Astrocyte of the hippocampus (primary cell): Measurements from ENCODE around the gene LCP2.

Source experiments
- DNase-seq: peaks from one replicate; pipeline ENCODE4 v3.0.0; 2011; ENCODE audit warnings: low read depth, low spot score

Gene LCP2

DNA sequence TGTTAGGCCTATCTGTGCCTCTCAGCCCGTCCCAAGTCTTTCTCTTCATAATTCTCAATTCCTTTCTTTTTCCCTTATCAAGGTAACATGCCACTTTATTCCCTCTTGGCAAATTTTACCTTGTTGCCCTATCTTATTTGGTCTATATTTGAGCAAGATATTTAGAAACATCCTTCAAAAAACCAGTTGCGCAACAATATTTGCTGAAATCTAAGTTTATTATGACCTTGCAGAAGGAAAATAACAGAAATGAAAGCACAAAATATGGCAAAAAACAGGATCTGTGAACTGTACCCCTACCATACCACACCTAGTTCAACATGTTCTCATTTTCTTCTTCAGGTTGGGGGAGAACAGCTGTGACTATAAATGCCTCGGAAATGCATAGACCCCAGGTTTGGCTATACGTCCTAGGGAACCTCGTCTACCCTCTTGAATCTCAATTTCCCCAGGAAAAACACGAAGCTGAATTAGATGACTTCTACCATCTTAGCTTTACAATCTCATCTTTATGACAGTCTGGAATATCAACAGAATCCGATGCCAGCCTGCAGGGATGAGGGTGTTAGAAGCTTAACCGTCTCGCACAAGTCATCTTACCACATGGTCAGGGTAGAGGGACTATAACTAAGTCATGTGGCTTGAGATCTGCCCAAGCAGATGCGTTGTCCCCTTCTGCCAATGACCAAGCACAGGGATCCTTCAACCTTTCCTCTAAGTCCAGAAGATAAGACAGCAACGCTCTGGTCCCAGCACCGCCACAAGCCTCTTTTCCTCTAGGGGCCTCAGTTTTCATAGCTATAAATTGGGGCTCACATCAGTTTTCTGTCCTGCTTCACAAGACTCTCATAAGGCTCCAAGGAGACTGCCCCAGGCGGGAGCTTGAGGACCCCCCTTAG lies 1.3 kb downstream of the LCP2 start:
- DNase-seq = no peak

DNA sequence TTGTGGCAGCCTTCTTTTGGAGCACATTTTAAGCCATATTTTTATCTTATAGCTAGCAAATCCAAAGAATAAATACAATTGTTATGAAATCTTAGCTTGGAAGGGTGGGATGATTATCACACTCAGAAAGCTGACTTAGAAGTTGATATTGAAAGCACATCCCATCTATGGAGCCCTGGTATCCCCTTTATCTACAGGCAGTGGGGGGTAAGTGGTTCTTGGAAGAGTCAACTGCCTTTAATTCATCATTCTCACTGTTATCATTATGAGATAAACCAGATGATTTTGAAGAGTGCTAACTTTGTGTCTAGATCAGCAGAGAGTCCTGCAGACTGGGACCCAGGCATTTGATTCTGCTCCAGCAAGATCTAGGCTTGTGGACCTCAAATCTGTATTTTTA lies 3.0 kb downstream of the LCP2 start:
- DNase-seq = no peak

DNA sequence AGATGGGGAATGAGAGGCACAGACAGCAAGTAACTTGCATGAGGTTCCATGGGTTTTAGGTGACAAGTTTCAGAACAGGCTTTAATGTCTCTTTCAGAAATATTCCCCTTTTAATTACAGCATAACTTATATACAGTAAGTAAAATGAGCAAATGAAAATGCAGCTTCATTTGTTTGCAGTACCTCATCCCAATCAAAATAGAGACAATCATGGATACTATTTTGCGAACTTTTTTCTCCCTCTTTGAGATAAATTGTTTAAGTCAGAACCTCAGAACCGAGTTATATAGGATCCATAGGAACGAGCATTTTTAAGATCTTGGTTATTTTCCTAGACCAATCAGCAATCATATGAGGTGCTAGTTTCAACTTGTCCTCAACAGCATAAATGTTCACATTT lies 3.5 kb downstream of the LCP2 start:
- no peak for DNase-seq

- DNase-seq = no peak
Observed at GRCh38 chr5:170293273-170293672, 4.3 kb downstream of the LCP2 start.

GRCh38 chr5:170292179-170293104 lies 5.1 kb downstream of the LCP2 start:
- no peak for DNase-seq

- no peak for DNase-seq
Observed at GRCh38 chr5:170290498-170290897, 7.1 kb downstream of the LCP2 start.

DNA sequence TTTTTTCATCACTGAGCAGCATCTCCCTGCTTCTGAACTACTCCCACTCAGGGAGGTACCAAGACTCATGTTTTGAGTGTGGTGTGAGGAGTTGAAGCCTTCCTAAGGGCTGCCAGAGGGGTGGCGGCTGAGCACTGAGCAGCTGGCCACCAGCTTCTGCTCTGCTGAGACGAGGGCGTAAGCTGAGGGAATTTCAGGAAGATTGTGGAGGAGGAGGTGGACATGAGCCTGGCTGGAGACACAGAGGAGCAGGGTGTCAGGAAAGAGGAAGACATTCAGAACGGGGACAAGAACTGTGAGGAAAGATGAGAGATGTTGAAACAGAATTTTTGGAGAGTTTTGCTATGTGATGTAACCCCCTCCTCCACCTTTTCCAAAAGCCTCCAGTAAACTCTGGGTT lies 7.8 kb downstream of the LCP2 start:
- DNase-seq = no peak

- DNase-seq = no peak
Observed at GRCh38 chr5:170289121-170289520, 8.5 kb downstream of the LCP2 start.

GRCh38 chr5:170288551-170288950 lies 9.0 kb downstream of the LCP2 start:
- no peak for DNase-seq

- DNase-seq = no peak
Observed at GRCh38 chr5:170288151-170288550, 9.4 kb downstream of the LCP2 start.

GRCh38 chr5:170287532-170287931 lies 10.0 kb downstream of the LCP2 start:
- no peak for DNase-seq

- DNase-seq = no peak
Observed at GRCh38 chr5:170286386-170286925, 11.1 kb downstream of the LCP2 start.

DNA sequence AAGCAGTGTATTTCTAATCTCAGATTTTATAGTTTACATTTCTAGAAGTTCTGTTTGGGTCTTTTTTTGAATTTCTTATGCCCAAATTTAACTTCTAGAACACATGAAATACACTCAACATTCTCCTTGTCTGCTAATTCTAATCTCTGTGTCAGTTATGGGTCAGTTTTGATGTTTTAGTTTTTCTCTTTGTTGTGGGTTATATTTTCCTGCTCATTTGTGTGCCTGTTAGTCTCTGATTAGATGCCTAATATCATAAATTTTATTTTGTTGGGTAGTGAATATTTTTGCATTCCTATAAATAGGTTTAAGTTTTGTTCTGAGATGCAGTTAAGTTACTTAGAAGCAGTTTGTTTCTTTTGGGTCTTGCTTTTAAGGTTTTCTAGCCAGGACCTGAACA lies 12.4 kb downstream of the LCP2 start:
- no peak for DNase-seq

DNA sequence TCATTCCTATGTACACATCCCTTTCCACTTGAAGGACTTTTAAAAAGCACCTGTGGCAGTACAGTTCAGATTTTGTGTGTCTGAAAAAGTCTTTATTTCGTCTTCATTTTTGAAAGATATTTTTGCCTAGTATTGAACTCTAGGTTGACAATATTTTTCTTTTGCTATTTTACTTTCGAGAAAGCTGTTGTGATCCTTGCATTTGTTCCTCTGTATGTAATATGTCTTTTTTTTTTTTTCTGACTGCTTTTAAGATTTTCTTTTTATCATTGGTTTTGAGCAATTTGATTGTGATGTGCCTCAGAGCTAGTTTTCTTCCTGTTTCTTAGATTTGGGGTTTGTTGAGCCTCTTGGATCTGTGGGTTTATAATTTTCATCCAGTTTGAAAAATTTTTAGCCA lies 13.3 kb downstream of the LCP2 start:
- no peak for DNase-seq

DNA sequence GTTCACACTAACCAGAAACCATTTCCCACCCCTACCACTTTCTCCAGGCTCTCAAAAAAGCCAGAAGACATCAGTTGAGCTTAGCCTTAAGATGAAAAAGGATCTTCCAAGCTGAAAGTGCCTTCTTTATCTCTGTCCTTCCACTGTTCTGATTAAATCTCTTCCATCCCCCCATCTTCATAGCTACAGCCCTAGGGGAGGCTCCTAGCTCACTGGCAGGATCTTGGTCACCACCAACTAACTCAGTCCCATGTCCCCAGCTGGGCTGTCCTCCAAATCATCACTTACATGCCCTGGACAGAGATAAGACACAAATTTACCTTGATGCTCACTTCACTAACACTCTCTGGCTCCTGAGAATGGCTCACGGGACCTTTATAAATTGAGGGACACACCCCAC lies 14.3 kb downstream of the LCP2 start:
- no peak for DNase-seq

GRCh38 chr5:170280011-170280493 lies 17.5 kb downstream of the LCP2 start:
- DNase-seq = no peak

DNA sequence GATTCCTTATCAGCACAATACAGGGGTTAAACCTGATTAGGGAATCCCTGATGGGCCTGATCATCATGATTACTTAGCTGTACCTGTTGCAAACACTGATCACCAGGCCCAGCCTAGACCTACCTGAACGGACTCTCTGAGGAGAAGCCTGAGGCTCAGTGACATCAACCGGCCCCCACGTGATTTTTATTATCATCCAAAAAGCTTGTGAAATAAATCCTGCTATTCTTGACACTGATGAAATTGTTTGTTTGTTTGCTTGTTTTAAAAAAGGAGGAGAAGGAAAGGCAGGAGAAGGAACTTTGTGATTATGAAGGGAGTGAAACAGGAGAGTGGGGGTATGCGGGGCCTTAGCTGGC lies 18.1 kb downstream of the LCP2 start:
- DNase-seq = no peak

DNA sequence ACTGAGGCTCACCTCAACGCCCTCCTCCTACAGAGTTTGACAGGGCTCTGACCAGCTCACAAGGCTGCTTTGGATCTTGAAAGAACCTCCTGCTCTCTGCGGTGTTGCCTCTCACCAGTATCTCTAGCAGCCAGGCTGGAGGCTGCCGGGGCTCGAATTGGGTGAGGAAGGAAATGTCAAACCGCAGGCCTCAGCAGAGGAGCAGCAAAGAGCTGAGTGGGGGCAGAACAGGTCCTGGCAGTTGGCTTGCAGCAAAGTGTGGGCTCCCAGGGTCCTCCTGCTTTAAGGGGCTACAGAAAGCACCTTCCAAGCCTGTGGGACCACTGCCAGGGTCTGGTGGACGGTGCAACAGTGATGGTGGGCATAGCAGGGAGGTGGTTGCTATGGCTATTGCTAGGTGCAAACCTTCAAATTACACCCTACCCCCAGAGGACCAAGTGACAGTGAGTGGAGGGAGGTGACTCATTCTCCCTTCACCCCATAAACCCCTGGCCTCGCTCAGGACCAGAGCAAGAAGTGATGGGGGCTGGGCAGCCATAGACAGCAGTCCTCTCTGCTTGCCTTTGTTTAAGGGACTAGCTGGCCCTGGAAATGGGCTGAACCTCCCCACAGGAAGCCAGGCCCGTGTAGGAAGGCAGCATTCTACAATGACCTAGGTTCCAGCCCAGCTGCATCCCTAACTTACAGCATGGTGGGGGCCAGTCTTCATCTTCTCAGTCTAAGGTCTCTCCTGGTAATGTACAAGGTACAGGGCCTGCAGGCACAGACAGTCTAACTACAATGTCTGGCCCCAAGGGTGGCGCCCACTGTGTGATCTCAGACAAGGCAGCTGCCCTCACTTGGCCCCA lies 18.7 kb downstream of the LCP2 start:
- DNase-seq = no peak

DNA sequence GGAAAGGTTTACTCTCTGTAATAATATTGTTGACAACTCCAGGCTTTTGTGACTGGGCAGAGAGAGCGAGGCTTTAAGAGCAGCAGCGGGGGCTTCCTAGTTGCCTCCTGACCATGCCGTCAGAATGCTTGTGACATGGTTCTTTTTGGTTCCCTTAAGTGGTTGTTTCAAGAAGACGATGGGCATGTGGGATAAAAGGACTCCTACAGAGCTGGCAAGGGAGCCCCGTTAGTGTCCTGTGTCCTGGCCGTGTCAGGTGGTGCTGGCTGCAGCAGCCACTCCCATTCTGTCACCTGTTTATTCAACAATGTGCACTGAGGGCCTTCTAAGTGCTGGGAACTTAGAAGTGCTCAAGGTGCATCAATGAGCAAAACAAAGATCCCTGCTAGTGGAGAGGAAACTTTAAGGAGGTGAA lies 19.7 kb downstream of the LCP2 start:
- no peak for DNase-seq

GRCh38 chr5:170276140-170276539 lies 21.4 kb downstream of the LCP2 start:
- no peak for DNase-seq

DNA sequence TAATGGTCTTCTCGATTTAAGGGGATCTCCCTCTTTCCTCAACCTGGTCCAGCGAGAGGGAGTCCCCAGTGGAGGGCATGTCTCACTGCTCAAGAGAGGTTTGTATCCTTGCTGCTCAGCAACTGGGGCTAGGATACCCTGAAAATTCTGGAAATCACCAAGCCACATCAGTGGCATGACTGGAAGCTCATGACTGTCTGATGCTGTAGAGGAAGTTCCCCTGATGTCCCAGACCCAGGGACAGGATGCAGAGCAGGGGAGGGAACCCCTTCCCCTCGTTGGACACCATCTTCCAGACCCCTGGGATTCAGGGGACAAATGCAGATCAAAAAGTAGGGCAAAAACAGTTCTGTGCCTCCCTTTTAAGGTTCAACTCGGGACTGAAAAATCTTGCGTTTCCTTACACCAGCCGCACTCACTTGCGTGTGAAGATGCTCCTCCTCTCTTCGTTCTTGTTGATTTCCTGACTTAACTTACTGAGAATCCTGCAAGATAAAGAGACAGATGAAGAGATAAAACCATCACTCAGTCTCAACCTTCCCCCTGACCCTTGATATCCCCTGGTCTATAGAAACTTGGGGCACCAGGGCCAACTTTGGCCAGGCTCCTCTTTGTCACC lies 22.1 kb downstream of the LCP2 start:
- DNase-seq = no peak
